Common myeloid progenitor, CD34-positive (primary cell): Measurements from ENCODE around the gene RFX6.

ENCODE experiments used
- CTCF ChIA-PET: fragments of 350-600 bp; sonication (Branson Sonifier 250); formaldehyde crosslinking; loops from one replicate; lab custom pipeline; 2021; ENCODE audit warnings: antibody characterized with exemption; lab: Charles Lee
- POLR2A ChIA-PET: fragments of 350-600 bp; sonication (Branson Sonifier 250); formaldehyde crosslinking; loops from one replicate; lab custom pipeline; 2021; ENCODE audit warnings: antibody characterized with exemption; lab: Charles Lee
- DNase-seq, 3 donors: peaks; one replicate each; pipeline versions ENCODE4 v3.0.0 to v3.0.0-alpha.2; 2013
- H3K27ac ChIP-seq, 2 experiments: 1 replicate in 1 of 2; 2 replicates in 1 of 2; pipeline ENCODE4 v1.7.0; 2013; ENCODE audit warnings: inconsistent platforms in 2 of 2, low read length in 2 of 2, mild to moderate bottlenecking in 2 of 2, low read depth in 1 of 2, moderate library complexity in 1 of 2; ENCODE audit not compliant: severe bottlenecking in 2 of 2, insufficient read depth in 1 of 2, poor library complexity in 1 of 2
- H3K27me3 ChIP-seq, 5 experiments: replicated peaks in 2 of 5; 1 replicate in 3 of 5; 2 replicates in 2 of 5; pipeline versions ENCODE4 v1.6.1 to v1.7.0; 2013; ENCODE audit warnings: low read length in 4 of 5, mild to moderate bottlenecking in 2 of 5, moderate library complexity in 2 of 5, inconsistent platforms in 1 of 5; ENCODE audit not compliant: insufficient read depth in 5 of 5, control insufficient read depth in 4 of 5
- H3K36me3 ChIP-seq, 4 experiments: 1 replicate in 2 of 4; 2 replicates in 2 of 4; pipeline versions ENCODE4 v1.6.1 to v1.7.0; 2013; ENCODE audit warnings: low read length in 3 of 4, control low read depth in 1 of 4, mild to moderate bottlenecking in 1 of 4; ENCODE audit not compliant: control insufficient read depth in 4 of 4, insufficient read depth in 4 of 4
- H3K4me1 ChIP-seq, 4 experiments: 1 replicate in 3 of 4; 2 replicates in 1 of 4; pipeline versions ENCODE4 v1.6.1 to v1.7.1; 2013; ENCODE audit warnings: low read length in 3 of 4, mild to moderate bottlenecking in 3 of 4, control low read depth in 1 of 4, inconsistent platforms in 1 of 4, moderate library complexity in 1 of 4; ENCODE audit not compliant: control insufficient read depth in 4 of 4, insufficient read depth in 4 of 4; ENCODE audit errors: control extremely low read depth in 1 of 4
- H3K4me3 ChIP-seq, 7 experiments: 1 replicate in 4 of 7; 2 replicates in 3 of 7; pipeline versions ENCODE4 v1.5.1 to v1.7.0; 2013; ENCODE audit warnings: mild to moderate bottlenecking in 7 of 7, low read length in 6 of 7, moderate library complexity in 6 of 7, inconsistent platforms in 2 of 7, low read depth in 2 of 7, control low read depth in 1 of 7; ENCODE audit not compliant: insufficient read depth in 4 of 7, control insufficient read depth in 1 of 7; ENCODE audit errors: extremely low read depth in 1 of 7
- H3K9me3 ChIP-seq, 5 experiments: 1 replicate in 4 of 5; 2 replicates in 1 of 5; pipeline versions ENCODE4 v1.6.1 to v1.7.1; 2013; ENCODE audit warnings: low read length in 4 of 5, mild to moderate bottlenecking in 2 of 5, inconsistent platforms in 1 of 5, low read depth in 1 of 5, moderate library complexity in 1 of 5; ENCODE audit not compliant: control insufficient read depth in 4 of 5, insufficient read depth in 2 of 5; ENCODE audit errors: control extremely low read depth in 1 of 5
- WGBS: methylation state at CpG from one replicate; pipeline ENCODE4 v1.1.5; 2013; ENCODE audit not compliant: insufficient coverage; 5-methylcytosine and 5-hydroxymethylcytosine counted together

RFX6 gene

DNA sequence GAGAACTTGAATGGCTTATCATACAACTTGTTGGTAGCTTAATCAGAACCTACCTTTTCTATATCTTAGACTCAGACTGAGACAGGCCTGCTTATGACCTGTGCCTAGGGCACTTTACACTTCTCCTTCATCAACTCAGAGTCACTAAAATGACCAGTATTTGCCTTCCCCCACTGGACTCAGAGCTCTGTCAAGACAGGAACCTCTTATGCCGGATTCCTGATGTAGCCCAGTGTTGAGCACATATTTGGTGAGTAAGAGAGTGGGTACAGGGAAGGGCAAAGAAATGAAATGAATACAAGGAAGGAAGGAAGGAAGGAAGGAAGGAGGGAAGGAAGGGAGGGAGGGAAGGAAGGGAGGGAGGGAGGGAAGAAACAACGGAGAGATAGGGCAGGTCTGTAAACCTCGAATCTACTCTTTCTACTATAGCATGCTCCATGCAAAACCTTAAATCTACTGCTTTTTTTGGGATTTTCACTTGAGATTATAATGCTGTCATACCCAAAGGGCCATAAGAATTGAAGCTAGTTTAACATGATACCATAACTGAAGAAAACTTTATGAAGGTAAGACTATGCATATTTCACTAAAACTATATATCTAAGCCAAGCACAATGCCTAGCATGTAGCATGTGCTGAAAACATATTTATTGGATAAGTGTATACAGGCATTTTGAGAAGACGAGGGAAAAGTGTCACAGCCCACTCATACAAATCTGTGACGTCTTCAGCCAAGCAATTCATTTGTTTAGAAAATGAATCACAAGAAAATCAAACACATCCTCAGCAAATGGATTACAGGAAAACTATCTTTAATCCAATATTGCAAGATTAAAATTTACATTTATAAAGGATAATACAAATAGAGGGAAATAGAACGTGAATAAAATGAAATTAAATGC lies 89.9 kb downstream of the RFX6 start:
- ChIA-PET CTCF (no interaction called here), POLR2A (no interaction called here)
- no peaks in the 10 kb centered on the region for H3K9me3 ChIP-seq
- 100% methylated on average over 2 of the region's 6 CpGs for WGBS
- H3K4me1 ChIP-seq, result no peaks in the 10 kb centered on the region
- no peaks in the 10 kb centered on the region for H3K36me3 ChIP-seq
- DNase-seq, result no peak
- no peak overlapping the region for H3K4me3 ChIP-seq
- H3K27ac ChIP-seq, result no peak overlapping the region
- peaks cover 0 to 19% (median 5%) of the 10 kb centered on the region in 5 experiments for H3K27me3 ChIP-seq

- Histone ChIP-seq H3K27ac (no peak overlapping the region), H3K27me3 (peaks cover 0 to 19% (median 5%) of the 10 kb centered on the region in 5 experiments), H3K36me3 (no peaks in the 10 kb centered on the region), H3K4me3 (no peak overlapping the region), H3K4me1 (no peaks in the 10 kb centered on the region), H3K9me3 (no peaks in the 10 kb centered on the region)
- DNase-seq, result peak; percentile 37 to 73 (median 64)
- 33% methylated on average over 2 of the region's 5 CpGs for WGBS
- POLR2A ChIA-PET, result no interaction called here
- CTCF ChIA-PET, result interaction anchor here (1.4 kb wide), 1 partner anchor 10 kb away, joined by 3 read pairs; no protein-coding TSS in a partner anchor
These were observed 92.3 kb downstream of the RFX6 start for GRCh38 chr6:116969211-116969863.

DNA sequence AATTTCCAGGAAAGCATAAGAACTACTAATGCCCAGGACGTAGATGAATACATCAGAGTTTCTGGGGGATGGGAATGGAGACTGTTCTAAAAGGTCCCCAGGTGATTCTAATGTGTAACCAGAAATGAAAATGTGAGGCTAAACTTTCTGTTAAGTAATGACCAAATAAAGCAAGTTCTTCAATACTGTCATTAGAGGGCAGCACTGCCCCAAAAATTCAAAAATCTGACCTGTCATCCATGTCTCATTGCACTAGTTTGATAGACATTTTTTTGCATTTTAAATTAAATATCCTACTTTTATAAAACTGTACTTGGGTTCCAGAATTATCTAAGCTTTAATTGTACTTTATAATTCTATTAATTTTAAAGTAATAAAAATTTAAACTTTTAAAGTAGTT lies 94.9 kb downstream of the RFX6 start:
- Histone ChIP-seq H3K36me3 (no peaks in the 10 kb centered on the region), H3K9me3 (no peaks in the 10 kb centered on the region), H3K27me3 (peaks cover 0 to 12% (median 6%) of the 10 kb centered on the region in 5 experiments), H3K4me3 (no peak overlapping the region), H3K4me1 (no peaks in the 10 kb centered on the region), H3K27ac (no peak overlapping the region)
- no CpG with 5 or more reads among the region's 1 CpG for WGBS
- POLR2A ChIA-PET, result no interaction called here
- CTCF ChIA-PET, result no interaction called here
- peak; percentile 22 to 64 (median 48) for DNase-seq

- no peak for DNase-seq
- Histone ChIP-seq H3K9me3 (no peaks in the 10 kb centered on the region), H3K27ac (no peak overlapping the region), H3K36me3 (no peaks in the 10 kb centered on the region), H3K4me3 (no peak overlapping the region), H3K27me3 (peaks cover 0 to 6% (median 2%) of the 10 kb centered on the region in 5 experiments), H3K4me1 (no peaks in the 10 kb centered on the region)
- ChIA-PET CTCF (no interaction called here), POLR2A (no interaction called here)
- 97% methylated on average over 5 of the region's 5 CpGs for WGBS
These were observed 96.9 kb downstream of the RFX6 start for GRCh38 chr6:116973976-116974375.

- Histone ChIP-seq H3K4me1 (no peaks in the 10 kb centered on the region), H3K27ac (no peak overlapping the region), H3K36me3 (no peaks in the 10 kb centered on the region), H3K4me3 (no peak overlapping the region), H3K9me3 (no peaks in the 10 kb centered on the region), H3K27me3 (peaks cover 0 to 5% (median 0%) of the 10 kb centered on the region in 5 experiments)
- ChIA-PET POLR2A (no interaction called here), CTCF (no interaction called here)
- WGBS, result 90% methylated on average over 1 of the region's 5 CpGs
- no peak for DNase-seq
These were observed 97.7 kb downstream of the RFX6 start for GRCh38 chr6:116974526-116975316.

DNA sequence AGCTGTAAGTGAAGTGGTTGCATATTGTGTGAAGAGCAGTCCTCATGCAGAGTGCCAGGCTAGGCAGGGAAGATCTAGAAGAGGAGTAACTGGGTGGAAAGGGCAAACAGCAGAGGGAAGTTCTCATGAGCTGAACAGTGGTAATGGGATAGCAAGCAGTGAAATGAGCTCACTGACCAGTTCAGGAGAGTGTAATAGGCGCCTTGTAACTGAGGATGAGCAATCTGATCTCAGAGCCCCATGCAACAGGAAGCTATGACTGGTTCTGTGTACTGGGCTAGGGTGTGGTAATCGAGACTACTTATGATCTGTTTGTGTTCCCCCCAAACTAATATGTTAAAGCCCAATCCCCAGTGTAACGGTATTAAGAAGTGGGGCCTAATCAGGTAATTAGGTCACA lies 98.6 kb downstream of the RFX6 start:
- CTCF ChIA-PET, result interaction anchor here (1.0 kb wide), 1 partner anchor 9 kb away, joined by 3 read pairs; no protein-coding TSS in a partner anchor
- peak in 1 of 3 donors; percentile 1 for DNase-seq
- Histone ChIP-seq H3K4me1 (no peaks in the 10 kb centered on the region), H3K27me3 (peaks cover 0 to 5% (median 0%) of the 10 kb centered on the region in 5 experiments), H3K9me3 (no peaks in the 10 kb centered on the region), H3K36me3 (no peaks in the 10 kb centered on the region), H3K4me3 (no peak overlapping the region), H3K27ac (no peak overlapping the region)
- POLR2A ChIA-PET, result no interaction called here
- 100% methylated on average over 2 of the region's 3 CpGs for WGBS
